GM23248 (cell line): Measurements from ENCODE around the gene AKR1C3. TPM values are rescaled to one million over a fixed set of nuclear protein-coding genes. Genes with fewer than 3 reads are reported as not detected.

ENCODE experiments used
- DNase-seq: peaks from one replicate; pipeline ENCODE4 v3.0.0-alpha.2; 2015
- H2AFZ ChIP-seq: fragments of 200-600 bp; sonication (generic); 2 replicates; pipeline ENCODE4 v1.6.1; 2016; ENCODE audit warnings: antibody characterized with exemption
- H3F3A ChIP-seq: fragments of 200-600 bp; sonication (generic); 2 replicates; pipeline ENCODE4 v1.6.1; 2016; ENCODE audit warnings: mild to moderate bottlenecking, antibody characterized with exemption, mixed run types; ENCODE audit not compliant: insufficient read depth
- H3K27ac ChIP-seq: fragments of 200-600 bp; sonication (generic); 2 replicates; pipeline ENCODE4 v1.5.1; 2016; ENCODE audit warnings: mild to moderate bottlenecking
- H3K27me3 ChIP-seq: fragments of 200-600 bp; sonication (generic); replicated peaks from 2 replicates; pipeline ENCODE4 v1.6.1; 2016; ENCODE audit warnings: mild to moderate bottlenecking; ENCODE audit not compliant: insufficient read depth
- H3K36me3 ChIP-seq: fragments of 200-600 bp; sonication (generic); 2 replicates; pipeline ENCODE4 v1.6.1; 2016; ENCODE audit warnings: low read depth, mild to moderate bottlenecking
- H3K4me1 ChIP-seq: fragments of 200-600 bp; sonication (generic); 2 replicates; pipeline ENCODE4 v1.6.1; 2016; ENCODE audit warnings: mild to moderate bottlenecking; ENCODE audit not compliant: insufficient read depth
- H3K4me2 ChIP-seq: fragments of 200-600 bp; sonication (generic); one replicate; pipeline ENCODE4 v1.6.1; 2016; ENCODE audit warnings: mild to moderate bottlenecking; ENCODE audit not compliant: unreplicated experiment
- H3K4me3 ChIP-seq: fragments of 200-600 bp; sonication (generic); 2 replicates; pipeline ENCODE4 v1.5.1; 2016; ENCODE audit warnings: mild to moderate bottlenecking
- H3K79me2 ChIP-seq: fragments of 200-600 bp; sonication (generic); 2 replicates; pipeline ENCODE4 v1.6.1; 2016; ENCODE audit warnings: mild to moderate bottlenecking; ENCODE audit not compliant: insufficient read depth
- H3K9ac ChIP-seq: fragments of 200-600 bp; sonication (generic); 2 replicates; pipeline ENCODE4 v1.6.1; 2016; ENCODE audit warnings: mild to moderate bottlenecking
- H3K9me2 ChIP-seq: fragments of 200-600 bp; sonication (generic); 2 replicates; pipeline ENCODE4 v1.6.1; 2016; ENCODE audit warnings: mixed run types, mild to moderate bottlenecking, moderate library complexity; ENCODE audit not compliant: insufficient read depth
- H3K9me3 ChIP-seq: fragments of 200-600 bp; sonication (generic); one replicate; pipeline ENCODE4 v1.6.1; 2017; ENCODE audit warnings: low read depth
- H4K20me1 ChIP-seq: fragments of 200-600 bp; sonication (generic); 2 replicates; pipeline ENCODE4 v1.6.0; 2016; ENCODE audit not compliant: insufficient read depth
- EZH2 ChIP-seq: fragments of 200-600 bp; sonication (generic); IDR thresholded peaks from 2 replicates; pipeline ENCODE4 v1.6.1; 2018; ENCODE audit warnings: antibody characterized with exemption, mild to moderate bottlenecking; ENCODE audit not compliant: insufficient read depth, poor library complexity, severe bottlenecking
- EZH2phosphoT487 ChIP-seq: fragments of 200-600 bp; sonication (generic); IDR thresholded peaks from 2 replicates; pipeline ENCODE4 v1.6.1; 2018; ENCODE audit warnings: antibody characterized with exemption, moderate library complexity, mild to moderate bottlenecking, low read depth; ENCODE audit not compliant: insufficient read depth
- WGBS, 2 experiments: methylation state at CpG; one replicate each; pipeline ENCODE4 v1.1.6; 2015 to 2017; ENCODE audit warnings: low lambda C conversion rate in 2 of 2, low coverage in 1 of 2; ENCODE audit errors: missing lambda C conversion rate in 2 of 2; 5-methylcytosine and 5-hydroxymethylcytosine counted together
- in situ Hi-C: fragments of 300-500 bp; cut with MboI; formaldehyde crosslinking; loops from 2 replicates; pipeline ENCODE4 v1.15.0; 2020
- polyA plus RNA-seq: library from polyadenylated mRNA; unstranded; fragments of >200 nt; fragmentation: Nextera tagmentation; extraction: Ambion mirVana; gene quantifications from 2 replicates; pipeline ENCODE4 v1.2.1, GENCODE V29; 2016
- total RNA-seq: library from RNA; depleted of rRNA; stranded (reverse); fragments of >200 nt; shearing (Covaris generic); gene quantifications from 2 replicates; pipeline ENCODE4 v1.2.3, GENCODE V29; 2014

Gene AKR1C3
- total and polyA plus RNA-seq, 2 experiments from 2014 or later: 23.2 to 51.8 TPM

- no peaks in the 10 kb centered on the region for H4K20me1 ChIP-seq
- H3F3A ChIP-seq: no peaks in the 10 kb centered on the region
- H3K27me3 ChIP-seq: no peaks in the 10 kb centered on the region
- no peak overlapping the region for H3K4me2 ChIP-seq
- no peak for DNase-seq
- H3K36me3 ChIP-seq: no peaks in the 10 kb centered on the region
- H3K27ac ChIP-seq: no peak overlapping the region
- no peaks in the 10 kb centered on the region for H3K9me2 ChIP-seq
- TF ChIP-seq EZH2 (no peak), EZH2phosphoT487 (no peak)
- WGBS, 2 experiments: 31 to 39% methylated on average over 5 of the region's 5 CpGs
- no peak overlapping the region for H3K4me3 ChIP-seq
- H3K9ac ChIP-seq: no peak overlapping the region
- no peaks in the 10 kb centered on the region for H3K9me3 ChIP-seq
- H2AFZ ChIP-seq: no peak overlapping the region
- H3K4me1 ChIP-seq: no peaks in the 10 kb centered on the region
- in situ Hi-C loops: no loop called here
- H3K79me2 ChIP-seq: no peaks in the 10 kb centered on the region
Measured at GRCh38 chr10:5147255-5147980, 53.2 kb downstream of the AKR1C3 start.

- H3K4me2 ChIP-seq: no peak overlapping the region
- H2AFZ ChIP-seq: no peak overlapping the region
- H3K79me2 ChIP-seq: no peaks in the 10 kb centered on the region
- no peaks in the 10 kb centered on the region for H3K27me3 ChIP-seq
- in situ Hi-C loops: no loop called here
- no peaks in the 10 kb centered on the region for H3F3A ChIP-seq
- H3K9ac ChIP-seq: no peak overlapping the region
- H3K27ac ChIP-seq: no peak overlapping the region
- H4K20me1 ChIP-seq: no peaks in the 10 kb centered on the region
- no peaks in the 10 kb centered on the region for H3K9me3 ChIP-seq
- 27 to 33% methylated on average over 3 of the region's 3 CpGs for WGBS, 2 experiments
- H3K9me2 ChIP-seq: no peaks in the 10 kb centered on the region
- H3K36me3 ChIP-seq: no peaks in the 10 kb centered on the region
- no peak overlapping the region for H3K4me3 ChIP-seq
- no peaks in the 10 kb centered on the region for H3K4me1 ChIP-seq
- no peak for DNase-seq
- TF ChIP-seq EZH2 (no peak), EZH2phosphoT487 (no peak)
Measured at GRCh38 chr10:5147981-5148677, 53.9 kb downstream of the AKR1C3 start.

- Histone ChIP-seq H3K9me2 (no peaks in the 10 kb centered on the region), H3F3A (no peaks in the 10 kb centered on the region)
Measured at GRCh38 chr10:5148678-5149032, 54.4 kb downstream of the AKR1C3 start.

GRCh38 chr10:5151076-5151475 lies 56.9 kb downstream of the AKR1C3 start:
- no peaks in the 10 kb centered on the region for H3K4me1 ChIP-seq
- H3K4me3 ChIP-seq: no peak overlapping the region
- H3F3A ChIP-seq: no peaks in the 10 kb centered on the region
- no peaks in the 10 kb centered on the region for H3K27me3 ChIP-seq
- no peak overlapping the region for H2AFZ ChIP-seq
- H3K9ac ChIP-seq: no peak overlapping the region
- H3K9me2 ChIP-seq: no peaks in the 10 kb centered on the region
- H3K36me3 ChIP-seq: no peaks in the 10 kb centered on the region
- no peak for TF ChIP-seq EZH2phosphoT487
- TF ChIP-seq EZH2: no peak
- WGBS, 2 experiments: 81 to 94% methylated on average over 3 of the region's 3 CpGs
- in situ Hi-C loops: no loop called here
- DNase-seq: no peak
- no peak overlapping the region for H3K27ac ChIP-seq
- no peaks in the 10 kb centered on the region for H3K9me3 ChIP-seq
- no peak overlapping the region for H3K4me2 ChIP-seq
- no peaks in the 10 kb centered on the region for H3K79me2 ChIP-seq
- H4K20me1 ChIP-seq: no peaks in the 10 kb centered on the region

More at GRCh38 chr10:5148678-5149032, 54.4 kb downstream of the AKR1C3 start:
- no peaks in the 10 kb centered on the region for H3K9me3 ChIP-seq
- in situ Hi-C loops: no loop called here
- no peaks in the 10 kb centered on the region for H3K27me3 ChIP-seq
- H3K9ac ChIP-seq: no peak overlapping the region
- no peak for TF ChIP-seq EZH2
- no peaks in the 10 kb centered on the region for H3K79me2 ChIP-seq
- H2AFZ ChIP-seq: no peak overlapping the region
- no peaks in the 10 kb centered on the region for H3K36me3 ChIP-seq
- no peak overlapping the region for H3K4me3 ChIP-seq
- no peak overlapping the region for H3K27ac ChIP-seq
- no peaks in the 10 kb centered on the region for H4K20me1 ChIP-seq
- 19 to 34% methylated on average over 1 of the region's 1 CpG for WGBS, 2 experiments
- no peaks in the 10 kb centered on the region for H3K4me1 ChIP-seq
- no peak for DNase-seq
- no peak overlapping the region for H3K4me2 ChIP-seq
